ENCODE data around the gene ELAC2. TPM values are rescaled to one million over a fixed set of nuclear protein-coding genes. Genes with fewer than 3 reads are reported as not detected.

ELAC2 gene
- total and polyA plus RNA-seq, 2 donors (not counting 1 experiment from before 2014, with no cell fraction given), result 36.9 to 47.2 TPM

- H3K9me3 ChIP-seq (ENCODE audit: control insufficient read depth, insufficient read depth, low read depth, low read length), result no peaks in the 10 kb centered on the region
- no peak overlapping the region for H2AFZ ChIP-seq (ENCODE audit: low read length)
- H3K79me2 ChIP-seq (ENCODE audit: control insufficient read depth, insufficient read depth, low read length), result no peaks in the 10 kb centered on the region
- H3K4me1 ChIP-seq (ENCODE audit: control insufficient read depth, extremely low read depth, insufficient read depth, low read length), result no peaks in the 10 kb centered on the region
- no peak for TF ChIP-seq EZH2 (IDR thresholded peaks at IDR 0.05; ENCODE audit: low read length, missing control alignments)
- TF ChIP-seq, protein P1, sequence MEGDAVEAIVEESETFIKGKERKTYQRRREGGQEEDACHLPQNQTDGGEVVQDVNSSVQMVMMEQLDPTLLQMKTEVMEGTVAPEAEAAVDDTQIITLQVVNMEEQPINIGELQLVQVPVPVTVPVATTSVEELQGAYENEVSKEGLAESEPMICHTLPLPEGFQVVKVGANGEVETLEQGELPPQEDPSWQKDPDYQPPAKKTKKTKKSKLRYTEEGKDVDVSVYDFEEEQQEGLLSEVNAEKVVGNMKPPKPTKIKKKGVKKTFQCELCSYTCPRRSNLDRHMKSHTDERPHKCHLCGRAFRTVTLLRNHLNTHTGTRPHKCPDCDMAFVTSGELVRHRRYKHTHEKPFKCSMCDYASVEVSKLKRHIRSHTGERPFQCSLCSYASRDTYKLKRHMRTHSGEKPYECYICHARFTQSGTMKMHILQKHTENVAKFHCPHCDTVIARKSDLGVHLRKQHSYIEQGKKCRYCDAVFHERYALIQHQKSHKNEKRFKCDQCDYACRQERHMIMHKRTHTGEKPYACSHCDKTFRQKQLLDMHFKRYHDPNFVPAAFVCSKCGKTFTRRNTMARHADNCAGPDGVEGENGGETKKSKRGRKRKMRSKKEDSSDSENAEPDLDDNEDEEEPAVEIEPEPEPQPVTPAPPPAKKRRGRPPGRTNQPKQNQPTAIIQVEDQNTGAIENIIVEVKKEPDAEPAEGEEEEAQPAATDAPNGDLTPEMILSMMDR (conservative IDR thresholded peaks at IDR 0.05 in 1 of 2, IDR thresholded peaks at IDR 0.05 in 1 of 2; ENCODE audit: low read depth in 1 of 2, low read length in 2 of 2), result no peak
- H3K9ac ChIP-seq (ENCODE audit: insufficient read depth, low read length), result no peak overlapping the region
- no peaks in the 10 kb centered on the region for H3K27me3 ChIP-seq (ENCODE audit: control insufficient read depth, insufficient read depth, low read length)
- H3K36me3 ChIP-seq (ENCODE audit: control insufficient read depth, insufficient read depth, low read length), result no peaks in the 10 kb centered on the region
- H3K4me3 ChIP-seq (replicated peaks in 1 of 4; ENCODE audit: control extremely low read depth in 1 of 4, insufficient read depth in 1 of 4, low read depth in 3 of 4, low read length in 4 of 4), result no peak overlapping the region
- H3K27ac ChIP-seq (ENCODE audit: insufficient read depth, low read length), result no peak overlapping the region
- no peaks in the 10 kb centered on the region for H4K20me1 ChIP-seq (ENCODE audit: control insufficient read depth, extremely low read depth, insufficient read depth, low read length)
- no peak overlapping the region for H3K4me2 ChIP-seq (ENCODE audit: extremely low read depth, insufficient read depth, low read length)
- peak in 1 of 2 donors; percentile 53 for DNase-seq (ENCODE audit: low read depth in 2 of 2)
Measured at GRCh38 chr17:12977008-12977751, 40.6 kb downstream of the ELAC2 start.

GRCh38 chr17:12974005-12974531 lies 43.8 kb downstream of the ELAC2 start:
- Histone ChIP-seq H3K27me3 (ENCODE audit: control insufficient read depth, insufficient read depth, low read length) (no peaks in the 10 kb centered on the region), H4K20me1 (ENCODE audit: control insufficient read depth, extremely low read depth, insufficient read depth, low read length) (no peaks in the 10 kb centered on the region), H3K36me3 (ENCODE audit: control insufficient read depth, insufficient read depth, low read length) (no peaks in the 10 kb centered on the region), H3K4me3 (replicated peaks in 1 of 4; ENCODE audit: control extremely low read depth in 1 of 4, insufficient read depth in 1 of 4, low read depth in 3 of 4, low read length in 4 of 4) (peak overlapping the region in 2 of 4 experiments; percentile 33 to 42), H2AFZ (ENCODE audit: low read length) (peak overlapping the region; percentile 58), H3K4me1 (ENCODE audit: control insufficient read depth, extremely low read depth, insufficient read depth, low read length) (no peaks in the 10 kb centered on the region), H3K79me2 (ENCODE audit: control insufficient read depth, insufficient read depth, low read length) (no peaks in the 10 kb centered on the region), H3K4me2 (ENCODE audit: extremely low read depth, insufficient read depth, low read length) (peak overlapping the region; percentile 54), H3K9me3 (ENCODE audit: control insufficient read depth, insufficient read depth, low read depth, low read length) (no peaks in the 10 kb centered on the region), H3K9ac (ENCODE audit: insufficient read depth, low read length) (no peak overlapping the region), H3K27ac (ENCODE audit: insufficient read depth, low read length) (no peak overlapping the region)
- peak in 1 of 2 donors; percentile 32 for DNase-seq (ENCODE audit: low read depth in 2 of 2)
- TF ChIP-seq, protein P1 (conservative IDR thresholded peaks at IDR 0.05 in 1 of 2, IDR thresholded peaks at IDR 0.05 in 1 of 2; ENCODE audit: low read depth in 1 of 2, low read length in 2 of 2), result no peak
- no peak for TF ChIP-seq EZH2 (IDR thresholded peaks at IDR 0.05; ENCODE audit: low read length, missing control alignments)

- Histone ChIP-seq H3K4me2 (ENCODE audit: extremely low read depth, insufficient read depth, low read length) (peak overlapping the region; percentile 54), H3K4me3 (replicated peaks in 1 of 4; ENCODE audit: control extremely low read depth in 1 of 4, insufficient read depth in 1 of 4, low read depth in 3 of 4, low read length in 4 of 4) (peak overlapping the region in 2 of 4 experiments; percentile 33 to 42), H2AFZ (ENCODE audit: low read length) (peak overlapping the region; percentile 58), H3K9me3 (ENCODE audit: control insufficient read depth, insufficient read depth, low read depth, low read length) (no peaks in the 10 kb centered on the region), H3K79me2 (ENCODE audit: control insufficient read depth, insufficient read depth, low read length) (no peaks in the 10 kb centered on the region), H3K9ac (ENCODE audit: insufficient read depth, low read length) (no peak overlapping the region), H3K27ac (ENCODE audit: insufficient read depth, low read length) (no peak overlapping the region), H3K4me1 (ENCODE audit: control insufficient read depth, extremely low read depth, insufficient read depth, low read length) (no peaks in the 10 kb centered on the region), H3K36me3 (ENCODE audit: control insufficient read depth, insufficient read depth, low read length) (no peaks in the 10 kb centered on the region), H3K27me3 (ENCODE audit: control insufficient read depth, insufficient read depth, low read length) (no peaks in the 10 kb centered on the region), H4K20me1 (ENCODE audit: control insufficient read depth, extremely low read depth, insufficient read depth, low read length) (no peaks in the 10 kb centered on the region)
- no peak for TF ChIP-seq EZH2 (IDR thresholded peaks at IDR 0.05; ENCODE audit: low read length, missing control alignments)
- TF ChIP-seq, protein P1 (conservative IDR thresholded peaks at IDR 0.05 in 1 of 2, IDR thresholded peaks at IDR 0.05 in 1 of 2; ENCODE audit: low read depth in 1 of 2, low read length in 2 of 2), result no peak
- DNase-seq (ENCODE audit: low read depth in 2 of 2), result peak in 1 of 2 donors; percentile 18
Measured at GRCh38 chr17:12973496-12974004, 44.3 kb downstream of the ELAC2 start.

Measured in fibroblast of lung (primary cell).